GM18520 (cell line): Measurements from ENCODE around the gene ZNF541.

Source experiments
- ATAC-seq: cut with Tn5 transposase; IDR thresholded peaks from one replicate; pipeline ENCODE4 v1.9.1; 2021; ENCODE audit not compliant: unreplicated experiment

The ZNF541 gene

GRCh38 chr19:47573071-47574026 is at the start of gene ZNF541:
Gene ZNF541 (minus strand): TSS chr19:47573148. CDS start chr19:47555856, 17,292 bp downstream.
- no peak for ATAC-seq

GRCh38 chr19:47619763-47620162 is 46.8 kb upstream of the ZNF541 start:
- no peak for ATAC-seq

GRCh38 chr19:47618771-47619170 is 45.8 kb upstream of the ZNF541 start:
- ATAC-seq: no peak

GRCh38 chr19:47615714-47616113 is 42.8 kb upstream of the ZNF541 start:
- ATAC-seq: no peak

GRCh38 chr19:47615230-47615629 is 42.3 kb upstream of the ZNF541 start:
- ATAC-seq: no peak

- no peak for ATAC-seq
Measured at GRCh38 chr19:47614559-47614958, 41.6 kb upstream of the ZNF541 start.

- no peak for ATAC-seq
Measured at GRCh38 chr19:47614021-47614295, 41.0 kb upstream of the ZNF541 start.

GRCh38 chr19:47613165-47614020 is 40.4 kb upstream of the ZNF541 start:
- no peak for ATAC-seq

GRCh38 chr19:47610902-47611301 is 38.0 kb upstream of the ZNF541 start:
- no peak for ATAC-seq

GRCh38 chr19:47609906-47610894 is 37.3 kb upstream of the ZNF541 start:
- ATAC-seq: no peak

- ATAC-seq: peak; percentile 30
Measured at GRCh38 chr19:47608969-47609905, 36.3 kb upstream of the ZNF541 start, which contains the start of gene BICRA. Gene BICRA (plus strand): TSS chr19:47609134. CDS start chr19:47673575, 64,441 bp downstream.

- ATAC-seq: peak; percentile 67
Measured at GRCh38 chr19:47608074-47608918, 35.3 kb upstream of the ZNF541 start.

- no peak for ATAC-seq
Measured at GRCh38 chr19:47607564-47608073, 34.7 kb upstream of the ZNF541 start.

GRCh38 chr19:47603706-47604565 is 31.0 kb upstream of the ZNF541 start:
- ATAC-seq: no peak

- ATAC-seq: no peak
Measured at GRCh38 chr19:47601180-47601904, 28.4 kb upstream of the ZNF541 start.

- ATAC-seq: peak; percentile 89
Measured at GRCh38 chr19:47600246-47601179, 27.6 kb upstream of the ZNF541 start.
